Femur (tissue), 1 donor: ENCODE measurements around the gene STEAP4.
"Not testable (repeated sequence)": the region's sequence is repeated elsewhere in the genome, so short reads cannot be mapped to it uniquely, and the experiment has no call there.

ENCODE experiments used
- DNase-seq: peaks from one replicate; pipeline ENCODE4 v3.0.0-alpha.2; 2017

Gene STEAP4

GRCh38 chr7:88312061-88312663, 5.5 kb upstream of the STEAP4 start:
- peak; percentile 26 for DNase-seq

GRCh38 chr7:88311675-88312036, 5.0 kb upstream of the STEAP4 start:
- DNase-seq = no peak

- no peak for DNase-seq
Observed at GRCh38 chr7:88310956-88311674, 4.4 kb upstream of the STEAP4 start.

DNA sequence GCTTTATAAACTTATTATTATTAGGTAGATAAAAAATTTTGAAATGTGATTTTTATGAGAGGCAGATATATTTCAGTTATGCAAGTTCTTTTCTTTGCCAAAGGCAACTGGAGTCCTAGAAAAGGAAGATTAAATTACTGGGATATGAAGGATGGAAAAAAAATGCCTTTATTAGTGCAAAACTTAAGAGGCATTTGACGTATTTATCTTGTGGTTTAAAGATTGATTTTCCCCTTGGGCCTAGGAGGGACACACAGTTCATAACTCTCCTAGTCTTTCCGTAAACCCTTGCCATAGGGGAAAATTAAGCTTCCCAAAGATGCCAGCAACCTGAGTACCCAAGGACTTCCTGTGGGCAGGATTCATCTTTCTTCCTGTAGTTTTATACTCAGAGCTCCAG, 3.1 kb upstream of the STEAP4 start:
- DNase-seq = no peak

GRCh38 chr7:88307823-88308222, 1.1 kb upstream of the STEAP4 start:
- DNase-seq = no peak

- DNase-seq = no peak
Observed at GRCh38 chr7:88307412-88307811, 718 bp upstream of the STEAP4 start.

DNA sequence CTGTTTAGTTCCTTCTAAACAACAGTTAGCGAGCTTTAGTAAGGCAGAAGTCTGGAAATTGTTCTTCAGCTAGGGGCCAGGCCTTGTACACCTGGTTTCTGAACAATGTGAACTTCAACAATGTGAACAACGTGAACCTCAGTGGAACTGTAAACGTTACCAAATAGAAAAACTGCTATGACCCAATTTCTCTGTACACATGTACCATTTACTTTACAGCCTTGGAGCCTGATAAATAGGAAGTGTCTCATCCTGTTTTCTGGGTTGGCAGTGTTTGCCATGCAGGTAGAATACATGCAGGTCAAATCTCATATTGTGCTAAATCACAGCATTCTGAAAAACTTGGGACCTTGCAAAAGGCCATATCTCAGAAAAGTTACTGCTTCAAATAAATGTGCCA, 1.6 kb downstream of the STEAP4 start:
- DNase-seq = no peak

DNA sequence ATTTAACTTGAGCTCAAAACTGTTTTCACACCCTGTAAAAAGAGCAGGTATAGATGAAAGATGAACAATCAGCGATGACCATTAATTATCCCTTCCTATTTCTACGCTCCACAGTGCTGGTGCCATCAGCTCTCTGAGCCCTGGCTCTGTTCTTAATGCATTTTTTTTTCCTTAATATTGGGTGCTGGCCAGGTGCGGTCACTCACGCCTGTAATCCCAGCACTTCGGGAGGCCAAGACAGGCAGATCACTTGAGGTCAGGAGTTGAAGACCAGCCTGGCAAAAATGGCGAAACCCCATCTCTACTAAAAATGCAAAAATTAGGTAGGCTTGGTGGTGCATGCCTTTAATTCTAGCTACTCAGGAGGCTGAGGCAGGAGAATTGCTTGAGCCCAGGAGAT, 4.2 kb downstream of the STEAP4 start:
- DNase-seq = no peak

- DNase-seq = no peak
Observed at GRCh38 chr7:88301924-88302323, 4.8 kb downstream of the STEAP4 start.

DNA sequence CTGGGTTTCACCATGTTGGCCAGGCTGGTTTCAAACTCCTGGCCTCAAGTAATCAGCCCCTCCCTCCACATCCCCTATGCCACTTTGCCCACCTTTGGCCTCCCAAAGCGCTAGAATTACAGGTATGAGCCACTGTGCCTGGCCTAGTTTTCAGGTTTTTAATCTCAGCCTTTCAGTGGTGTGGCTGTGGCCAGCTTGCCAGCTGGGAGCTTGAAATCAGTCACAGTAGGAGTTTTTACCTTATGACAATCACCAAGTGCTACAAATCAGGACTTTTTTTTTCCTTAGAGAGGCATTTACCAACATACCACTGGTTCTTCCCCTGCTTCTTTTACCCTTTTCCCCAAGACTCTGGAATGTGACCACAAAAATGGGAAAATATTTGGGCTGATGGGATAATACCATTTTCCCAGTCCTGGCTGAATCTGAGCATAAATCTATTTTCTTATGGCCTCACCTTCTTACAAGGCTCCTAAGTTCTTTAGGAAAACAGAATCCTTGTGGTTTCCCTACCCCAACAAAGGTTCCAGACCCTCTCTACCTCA, 6.2 kb downstream of the STEAP4 start:
- no peak for DNase-seq

GRCh38 chr7:88299126-88299525, 7.6 kb downstream of the STEAP4 start:
- no peak for DNase-seq

GRCh38 chr7:88293866-88294265, 12.8 kb downstream of the STEAP4 start:
- DNase-seq = no peak

- DNase-seq = no peak
Observed at GRCh38 chr7:88291398-88292173, 15.1 kb downstream of the STEAP4 start.

GRCh38 chr7:88290491-88290890, 16.2 kb downstream of the STEAP4 start:
- DNase-seq = no peak

DNA sequence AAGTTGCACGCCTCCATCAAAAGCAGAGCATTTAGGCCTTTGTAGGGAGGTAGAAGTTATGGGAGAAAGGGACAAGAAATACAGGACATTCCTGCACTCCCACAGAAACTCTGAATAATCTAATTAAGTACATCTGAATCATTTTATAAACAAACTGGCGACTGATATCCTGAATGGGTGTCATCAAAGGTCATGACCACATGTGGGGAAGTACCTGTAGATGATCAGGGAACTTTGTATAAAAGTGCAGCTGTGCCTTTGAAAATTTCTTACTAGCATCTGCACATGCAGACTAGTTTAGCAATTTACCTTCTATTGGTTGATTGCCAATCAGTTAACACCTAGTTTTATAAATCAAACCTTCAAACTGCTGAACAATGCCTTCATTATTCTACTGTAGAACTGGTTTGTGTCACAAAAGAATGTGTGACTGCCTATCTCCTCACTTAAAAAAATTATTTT, 17.1 kb downstream of the STEAP4 start:
- DNase-seq = no peak

GRCh38 chr7:88281749-88282148, 24.9 kb downstream of the STEAP4 start:
- no peak for DNase-seq

DNA sequence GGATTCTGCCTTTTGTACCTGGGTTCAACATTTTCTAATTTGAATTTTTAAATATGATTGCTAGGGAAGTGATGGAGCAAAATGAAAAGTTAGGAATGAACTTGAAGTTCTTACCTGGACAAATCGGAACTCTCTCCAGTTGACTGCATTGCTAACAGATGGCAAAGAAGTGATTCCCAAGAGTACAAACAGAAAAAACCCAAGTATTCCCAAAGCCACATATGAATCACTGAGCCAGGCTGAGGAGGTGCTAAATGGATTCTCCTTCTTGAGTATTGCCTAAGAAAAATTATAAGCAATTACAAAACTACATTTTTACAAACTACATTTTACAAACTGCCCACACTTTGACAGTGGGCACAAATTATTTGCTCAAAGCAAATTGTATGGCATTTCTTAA, 25.9 kb downstream of the STEAP4 start:
- DNase-seq = no peak

DNA sequence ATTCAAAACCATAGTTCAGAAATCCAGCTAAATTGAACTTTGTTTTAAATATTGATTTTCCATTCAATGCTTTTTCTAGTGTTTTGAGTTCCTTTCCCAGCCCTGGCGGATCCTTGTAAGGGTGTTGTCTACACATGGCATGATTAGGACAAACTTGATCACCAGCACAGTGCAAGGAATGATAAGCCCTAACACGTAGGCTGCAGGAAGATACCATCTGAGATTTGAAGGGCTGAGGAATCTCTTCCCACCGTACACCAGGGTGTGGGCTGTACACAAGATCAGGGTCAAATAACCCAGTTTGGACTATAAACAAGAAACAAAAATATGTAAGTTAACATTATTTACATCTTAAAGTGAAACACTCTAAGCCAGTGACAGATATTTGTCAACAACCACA, 27.4 kb downstream of the STEAP4 start:
- DNase-seq = no peak

DNA sequence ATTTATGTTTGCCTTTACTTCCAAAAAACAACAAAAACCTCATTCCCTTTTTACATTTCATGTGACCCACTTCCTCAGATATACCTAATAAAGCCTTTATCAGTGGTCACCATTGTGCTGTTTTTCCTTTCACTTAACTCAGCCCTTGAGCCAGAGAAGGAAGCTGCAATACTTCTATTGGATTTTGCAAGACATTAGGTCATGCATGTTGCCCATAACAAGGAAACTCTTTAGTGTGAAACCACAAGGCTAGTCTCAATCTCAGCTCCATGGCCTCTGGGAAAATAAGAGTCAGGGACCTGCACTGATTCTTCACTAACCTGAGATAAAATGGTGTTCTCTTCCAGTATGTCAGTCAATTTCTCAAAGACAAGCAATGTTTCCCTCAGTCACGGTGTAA, 27.8 kb downstream of the STEAP4 start:
- DNase-seq = no peak

GRCh38 chr7:88276605-88277153, 30.0 kb downstream of the STEAP4 start:
- no peak for DNase-seq

- DNase-seq = not testable (repeated sequence)
Observed at GRCh38 chr7:88274856-88275255, 31.8 kb downstream of the STEAP4 start.

DNA sequence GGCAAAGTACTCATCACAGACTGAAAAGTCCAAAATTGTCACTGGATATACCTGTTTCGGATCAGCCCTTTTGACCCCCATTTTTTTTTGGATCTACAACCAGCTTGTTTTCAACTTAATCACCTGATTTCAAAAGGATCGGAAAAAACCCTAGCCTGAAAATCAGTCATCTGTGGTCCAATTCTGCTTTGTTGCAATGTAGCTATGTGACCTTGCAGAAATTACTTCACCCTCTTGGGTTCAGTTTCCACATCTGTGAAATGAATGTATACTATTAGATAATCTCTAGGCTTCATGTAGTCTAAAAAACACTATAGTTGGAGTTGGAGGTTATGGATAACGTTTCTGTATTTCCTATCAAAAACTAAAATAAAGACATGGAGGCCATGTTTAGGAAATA, 37.1 kb downstream of the STEAP4 start:
- no peak for DNase-seq

GRCh38 chr7:88268858-88269257, 37.8 kb downstream of the STEAP4 start:
- DNase-seq = no peak

GRCh38 chr7:88268051-88268450, 38.6 kb downstream of the STEAP4 start:
- no peak for DNase-seq
